Sigmoid colon (tissue), 7 donors: ENCODE data around the gene ZFHX3. TPM values are rescaled to one million over a fixed set of nuclear protein-coding genes. Genes with fewer than 3 reads are reported as not detected.
A peak's percentile ranks its signal among the peaks of the same experiment; 100 is the strongest.

Experiments
- DNase-seq: peaks from one replicate; pipeline ENCODE4 v3.0.0-alpha.2; 2019
- H3K27ac ChIP-seq, 4 donors: fragments of 200-600 bp; sonication (generic); one replicate each; pipeline ENCODE4 v1.5.1; 2016 to 2019; ENCODE audit warnings: mild to moderate bottlenecking in 1 of 4
- H3K27me3 ChIP-seq, 3 donors: fragments of 200-600 bp; sonication (generic); one replicate each; pipeline ENCODE4 v1.5.1; 2019; ENCODE audit warnings: mild to moderate bottlenecking in 1 of 3
- H3K36me3 ChIP-seq, 4 donors: fragments of 200-600 bp; sonication (generic); one replicate each; pipeline ENCODE4 v1.5.1; 2016 to 2019
- H3K4me1 ChIP-seq, 4 donors: fragments of 200-600 bp; sonication (generic); one replicate each; pipeline ENCODE4 v1.5.1; 2017 to 2019
- H3K4me3 ChIP-seq, 4 donors: fragments of 200-600 bp; sonication (generic); one replicate each; pipeline ENCODE4 v1.5.1; 2017 to 2019; ENCODE audit warnings: mild to moderate bottlenecking in 2 of 4, moderate library complexity in 1 of 4
- H3K9me3 ChIP-seq, 4 donors: fragments of 200-600 bp in 3 of 4; sonication (generic) in 3 of 4; one replicate each; pipeline versions ENCODE4 v1.5.1 to v1.6.1; 2013 to 2019
- EP300 ChIP-seq, 4 donors: sonication (generic); formaldehyde crosslinking; IDR thresholded peaks; one replicate each; pipeline ENCODE4 v1.6.1; 2017; ENCODE audit warnings: antibody characterized with exemption in 4 of 4
- POLR2A ChIP-seq, 2 donors: fragments of 450-650 bp; IDR thresholded peaks; one replicate each; pipeline ENCODE4 v1.6.1; 2016; ENCODE audit warnings: antibody characterized with exemption in 2 of 2, mild to moderate bottlenecking in 2 of 2, moderate library complexity in 2 of 2
- POLR2AphosphoS5 ChIP-seq, 4 donors: sonication (generic); formaldehyde crosslinking; IDR thresholded peaks; one replicate each; pipeline ENCODE4 v1.6.1; 2017; ENCODE audit warnings: antibody characterized with exemption in 4 of 4
- WGBS, 2 donors: extraction: QIAGEN DNeasy Blood & Tissue Kit; methylation state at CpG; one replicate each; pipeline ENCODE4 v1.1.7; 2013; 5-methylcytosine and 5-hydroxymethylcytosine counted together
- intact Hi-C: fragments of 100-400 bp; cut with DNase I; formaldehyde crosslinking; loops from one replicate; pipeline ENCODE4 v1.15.1; 2023
- polyA plus RNA-seq, 3 donors: library from polyadenylated mRNA; stranded (reverse); fragments of 200-250 nt; gene quantifications; one replicate each; pipeline ENCODE4 v1.2.3, GENCODE V29; 2013
- total RNA-seq, 4 donors: library from RNA; depleted of rRNA; stranded (reverse); fragments of >200 nt; gene quantifications; one replicate each; pipeline ENCODE4 v1.1.0, GENCODE V29; 2016
- TF ChIP-seq, protein P1 (sequence below), 4 experiments: fragments of 450-650 bp in 3 of 4; fragments of 200-600 bp in 1 of 4; IDR thresholded peaks; one replicate each; pipeline ENCODE4 v1.5.1; 2016 to 2019; ENCODE audit warnings: antibody characterized with exemption in 4 of 4, mild to moderate bottlenecking in 3 of 4, moderate library complexity in 2 of 4
- donor health status: healthy with polysubstance abuse.
- donor health status: Bipolar disorder and iron deficiency.
- donor health status: healthy.

Gene ZFHX3
- total and polyA plus RNA-seq, 7 donors: 0.69 to 38.8 (median 17.8) TPM

GRCh38 chr16:72963533-72964315 is 84.2 kb downstream of the ZFHX3 start:
- Histone ChIP-seq H3K4me1 (peaks cover 0 to 16% (median 10%) of the 10 kb centered on the region in 4 donors), H3K36me3 (peaks cover 9 to 17% (median 13%) of the 10 kb centered on the region in 4 donors), H3K27me3 (no peaks in the 10 kb centered on the region), H3K27ac (no peak overlapping the region), H3K4me3 (no peak overlapping the region), H3K9me3 (no peaks in the 10 kb centered on the region)
- no peak for DNase-seq
- 83 to 85% methylated on average over 10 of the region's 10 CpGs for WGBS, 2 donors
- TF ChIP-seq, protein P1, sequence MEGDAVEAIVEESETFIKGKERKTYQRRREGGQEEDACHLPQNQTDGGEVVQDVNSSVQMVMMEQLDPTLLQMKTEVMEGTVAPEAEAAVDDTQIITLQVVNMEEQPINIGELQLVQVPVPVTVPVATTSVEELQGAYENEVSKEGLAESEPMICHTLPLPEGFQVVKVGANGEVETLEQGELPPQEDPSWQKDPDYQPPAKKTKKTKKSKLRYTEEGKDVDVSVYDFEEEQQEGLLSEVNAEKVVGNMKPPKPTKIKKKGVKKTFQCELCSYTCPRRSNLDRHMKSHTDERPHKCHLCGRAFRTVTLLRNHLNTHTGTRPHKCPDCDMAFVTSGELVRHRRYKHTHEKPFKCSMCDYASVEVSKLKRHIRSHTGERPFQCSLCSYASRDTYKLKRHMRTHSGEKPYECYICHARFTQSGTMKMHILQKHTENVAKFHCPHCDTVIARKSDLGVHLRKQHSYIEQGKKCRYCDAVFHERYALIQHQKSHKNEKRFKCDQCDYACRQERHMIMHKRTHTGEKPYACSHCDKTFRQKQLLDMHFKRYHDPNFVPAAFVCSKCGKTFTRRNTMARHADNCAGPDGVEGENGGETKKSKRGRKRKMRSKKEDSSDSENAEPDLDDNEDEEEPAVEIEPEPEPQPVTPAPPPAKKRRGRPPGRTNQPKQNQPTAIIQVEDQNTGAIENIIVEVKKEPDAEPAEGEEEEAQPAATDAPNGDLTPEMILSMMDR (IDR thresholded peaks at IDR 0.05): no peak
- TF ChIP-seq POLR2AphosphoS5 (IDR thresholded peaks at IDR 0.05): no peak
- TF ChIP-seq POLR2A (IDR thresholded peaks at IDR 0.05): no peak
- no peak for TF ChIP-seq EP300 (IDR thresholded peaks at IDR 0.05)
- intact Hi-C loops: no loop called here

DNA sequence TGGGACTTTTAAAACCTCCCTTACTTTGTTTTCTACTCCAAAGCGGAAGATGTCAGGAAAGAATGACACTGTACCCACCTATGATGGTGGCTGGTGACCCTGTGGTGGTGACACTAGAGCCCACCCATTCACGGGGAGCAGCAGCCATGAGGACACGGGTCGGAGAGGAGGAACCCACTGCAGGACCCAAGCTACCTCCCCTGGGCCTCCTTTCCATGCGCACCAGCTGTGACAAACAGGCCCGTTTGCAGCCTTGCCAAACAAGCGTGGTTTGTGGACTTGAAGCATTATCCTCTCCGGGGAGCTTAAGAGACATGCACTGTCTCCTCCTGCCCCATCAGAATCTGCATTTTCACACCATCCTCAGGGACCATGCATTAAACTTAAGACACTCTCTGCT is 85.6 kb downstream of the ZFHX3 start:
- DNase-seq: peak; percentile 62
- Histone ChIP-seq H3K27ac (no peak overlapping the region), H3K9me3 (no peaks in the 10 kb centered on the region), H3K4me1 (peaks cover 0 to 16% (median 10%) of the 10 kb centered on the region in 4 donors), H3K4me3 (no peak overlapping the region), H3K27me3 (no peaks in the 10 kb centered on the region), H3K36me3 (peaks cover 23 to 31% (median 25%) of the 10 kb centered on the region in 4 donors)
- 68 to 85% methylated on average over 8 of the region's 8 CpGs for WGBS, 2 donors
- TF ChIP-seq, protein P1 (IDR thresholded peaks at IDR 0.05): no peak
- no peak for TF ChIP-seq POLR2AphosphoS5 (IDR thresholded peaks at IDR 0.05)
- no peak for TF ChIP-seq EP300 (IDR thresholded peaks at IDR 0.05)
- TF ChIP-seq POLR2A (IDR thresholded peaks at IDR 0.05): no peak
- intact Hi-C loops: no loop called here

- no peaks in the 10 kb centered on the region for H3K9me3 ChIP-seq
- WGBS, 2 donors: 20 to 71% methylated on average over 9 of the region's 9 CpGs
- no peaks in the 10 kb centered on the region for H3K27me3 ChIP-seq
- H3K27ac ChIP-seq: no peak overlapping the region
- no peak overlapping the region for H3K4me3 ChIP-seq
- H3K4me1 ChIP-seq: peaks cover 0 to 16% (median 10%) of the 10 kb centered on the region in 4 donors
- TF ChIP-seq, protein P1 (IDR thresholded peaks at IDR 0.05): no peak
- TF ChIP-seq EP300 (IDR thresholded peaks at IDR 0.05) (no peak), POLR2AphosphoS5 (IDR thresholded peaks at IDR 0.05) (no peak), POLR2A (IDR thresholded peaks at IDR 0.05) (no peak)
- peaks cover 25 to 32% (median 28%) of the 10 kb centered on the region in 4 donors for H3K36me3 ChIP-seq
- no peak for DNase-seq
- intact Hi-C loops: no loop called here
Observed at GRCh38 chr16:72961863-72962262, 86.1 kb downstream of the ZFHX3 start.

DNA sequence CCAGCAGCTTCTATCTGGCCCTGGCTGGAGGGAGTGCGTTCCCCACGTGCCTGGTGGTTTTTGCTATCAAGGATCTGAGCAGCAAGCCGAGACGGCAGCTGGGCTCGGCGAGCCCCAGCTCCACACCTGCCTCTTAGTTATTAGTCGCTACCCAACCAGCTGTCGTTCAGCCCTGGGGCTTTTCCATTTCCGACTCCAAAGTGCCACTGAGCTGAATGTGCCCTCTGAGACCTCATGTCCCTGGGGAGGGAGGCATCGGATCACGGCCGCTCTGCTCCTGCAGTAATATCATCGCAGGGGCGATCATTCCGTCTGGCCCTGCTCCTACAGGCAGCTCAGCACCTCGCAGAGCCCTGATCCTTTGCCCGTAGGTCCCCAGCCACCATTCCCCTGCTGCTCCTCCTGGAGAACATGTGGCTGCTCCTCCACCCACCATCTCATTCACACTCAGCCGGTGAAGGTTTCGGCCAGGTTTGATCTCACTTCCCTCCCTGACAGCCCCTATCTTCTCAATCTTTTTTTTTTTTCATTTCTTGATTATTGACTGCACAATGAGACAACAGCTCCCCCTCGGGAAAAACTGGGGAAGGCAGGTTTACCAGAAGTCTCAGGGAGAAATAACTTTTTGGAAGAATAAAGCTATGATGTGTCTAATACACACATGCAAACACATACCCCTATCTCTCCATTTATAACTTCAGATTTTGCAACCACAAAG is 86.7 kb downstream of the ZFHX3 start:
- H3K4me3 ChIP-seq: no peak overlapping the region
- no peak overlapping the region for H3K27ac ChIP-seq
- DNase-seq: peak; percentile 57
- peaks cover 0 to 16% (median 10%) of the 10 kb centered on the region in 4 donors for H3K4me1 ChIP-seq
- WGBS, 2 donors: 89 to 90% methylated on average over 20 of the region's 20 CpGs
- no peaks in the 10 kb centered on the region for H3K27me3 ChIP-seq
- intact Hi-C loops: no loop called here
- peaks cover 25 to 32% (median 28%) of the 10 kb centered on the region in 4 donors for H3K36me3 ChIP-seq
- TF ChIP-seq EP300 (IDR thresholded peaks at IDR 0.05): no peak
- TF ChIP-seq POLR2A (IDR thresholded peaks at IDR 0.05): no peak
- TF ChIP-seq POLR2AphosphoS5 (IDR thresholded peaks at IDR 0.05): no peak
- TF ChIP-seq, protein P1 (IDR thresholded peaks at IDR 0.05): no peak
- no peaks in the 10 kb centered on the region for H3K9me3 ChIP-seq
